HCT116 (cell line): Measurements from ENCODE around the gene FATE1. TPM values are rescaled to one million over a fixed set of nuclear protein-coding genes. Genes with fewer than 3 reads are reported as not detected.

Experiments used
- ATAC-seq: fragments of 200-7000 bp; cut with Tn5 transposase; 2 replicates; pipeline ENCODE4 v1.9.1; 2020; ENCODE audit warnings: mild to moderate bottlenecking, moderate library complexity
- BruUV-seq: library from RNA; stranded (reverse); fragments of 400-500 nt; replicated peaks from 2 replicates; lab custom pipeline; 2021; lab: Mats Ljungman, UMichigan
- CTCF ChIA-PET: fragments of 300-600 bp; sonication (Branson Sonifier 250); formaldehyde crosslinking; loops from one replicate; lab custom pipeline; 2021; ENCODE audit warnings: antibody characterized with exemption; lab: Charles Lee
- POLR2A ChIA-PET: fragments of 300-600, 350-600 bp; sonication (Branson Sonifier 250); formaldehyde crosslinking; loops from one replicate; lab custom pipeline; 2021; ENCODE audit warnings: antibody characterized with exemption; lab: Charles Lee
- RAD21 ChIA-PET, 2 experiments: fragments of 300-600 bp; sonication (Branson Sonifier 250); formaldehyde crosslinking; loops; one replicate each; lab custom pipeline; 2023; ENCODE audit warnings: low total read pairs in 2 of 2; ENCODE audit not compliant: uncharacterized antibody in 2 of 2, unreplicated experiment in 2 of 2, low non-redundant PET in 1 of 2; lab: Charles Lee
- DNase-seq: peaks from one replicate; pipeline ENCODE4 v3.0.0-alpha.2; 2010; ENCODE audit warnings: low read depth, low spot score
- H2AFZ ChIP-seq: fragments of 200-600 bp; shearing (Covaris generic), sonication (generic); 2 replicates; pipeline ENCODE4 v1.6.1; 2017; ENCODE audit warnings: low read depth, mixed run types, mixed read lengths, antibody characterized with exemption, low read length; ENCODE audit not compliant: poor library complexity, severe bottlenecking
- H3K27ac ChIP-seq: 2 replicates; pipeline ENCODE4 v1.5.1; 2012; ENCODE audit warnings: low read depth, low read length
- H3K27me3 ChIP-seq: fragments of 200-600 bp; sonication (generic); 2 replicates; pipeline ENCODE4 v1.6.1; 2016; ENCODE audit warnings: mixed run types, low read length, mixed read lengths; ENCODE audit not compliant: insufficient read depth
- H3K36me3 ChIP-seq, 2 experiments: fragments of 200-500 bp in 1 of 2; fragments of 200-600 bp in 1 of 2; sonication (Bioruptor generic) in 1 of 2; sonication (generic) in 1 of 2; 2 replicates each; pipeline versions ENCODE4 v1.5.1 to v1.6.1; 2014 to 2016; ENCODE audit warnings: low read length in 2 of 2, inconsistent platforms in 1 of 2, mixed read lengths in 1 of 2, mixed run types in 1 of 2; ENCODE audit not compliant: insufficient read depth in 2 of 2, control insufficient read depth in 1 of 2
- H3K4me1 ChIP-seq, 2 experiments: fragments of 200-600 bp in 1 of 2; sonication (generic) in 1 of 2; 2 replicates each; pipeline versions ENCODE4 v1.5.1 to v1.6.1; 2012 to 2017; ENCODE audit warnings: low read length in 2 of 2, inconsistent platforms in 1 of 2, mild to moderate bottlenecking in 1 of 2, mixed read lengths in 1 of 2, mixed run types in 1 of 2, moderate library complexity in 1 of 2; ENCODE audit not compliant: insufficient read depth in 2 of 2, control insufficient read depth in 1 of 2
- H3K4me2 ChIP-seq: fragments of 200-600 bp; sonication (generic); 2 replicates; pipeline ENCODE4 v1.6.1; 2017; ENCODE audit warnings: mixed run types, low read length, mixed read lengths
- H3K4me3 ChIP-seq, 2 experiments: fragments of 200-600 bp in 1 of 2; sonication (generic) in 1 of 2; replicated peaks in 1 of 2; 2 replicates each; pipeline ENCODE4 v1.5.1; 2011 to 2016; ENCODE audit warnings: low read length in 2 of 2, control low read depth in 1 of 2, low read depth in 1 of 2, mild to moderate bottlenecking in 1 of 2, mixed read lengths in 1 of 2, mixed run types in 1 of 2
- H3K79me2 ChIP-seq: fragments of 200-600 bp; sonication (generic); 2 replicates; pipeline ENCODE4 v1.6.1; 2017; ENCODE audit warnings: mild to moderate bottlenecking, mixed run types, low read length, moderate library complexity, mixed read lengths; ENCODE audit not compliant: insufficient read depth
- H3K9ac ChIP-seq: fragments of 200-600 bp; sonication (generic); 2 replicates; pipeline ENCODE4 v1.6.1; 2016; ENCODE audit warnings: low read length, mixed read lengths
- H3K9me2 ChIP-seq: fragments of 200-600 bp; sonication (generic), shearing (Covaris generic); 2 replicates; pipeline ENCODE4 v1.6.1; 2017; ENCODE audit warnings: mixed run types, mild to moderate bottlenecking, moderate library complexity; ENCODE audit not compliant: insufficient read depth
- H3K9me3 ChIP-seq, 2 experiments: fragments of 200-500 bp in 1 of 2; fragments of 200-600 bp in 1 of 2; sonication (Bioruptor generic) in 1 of 2; sonication (generic) in 1 of 2; 2 replicates each; pipeline ENCODE4 v1.6.1; 2014 to 2017; ENCODE audit warnings: low read length in 2 of 2, mixed read lengths in 2 of 2, inconsistent platforms in 1 of 2, low read depth in 1 of 2, mild to moderate bottlenecking in 1 of 2, mixed run types in 1 of 2, moderate library complexity in 1 of 2; ENCODE audit not compliant: control insufficient read depth in 1 of 2, insufficient read depth in 1 of 2
- H4K20me1 ChIP-seq: fragments of 200-600 bp; sonication (generic), shearing (Covaris generic); 2 replicates; pipeline ENCODE4 v1.6.1; 2017; ENCODE audit warnings: mixed run types, mild to moderate bottlenecking, moderate library complexity; ENCODE audit not compliant: insufficient read depth
- ELF1 ChIP-seq: IDR thresholded peaks from 2 replicates; pipeline ENCODE4 v1.6.1; 2012; ENCODE audit warnings: low read depth, borderline replicate concordance
- JUND ChIP-seq: IDR thresholded peaks from 2 replicates; pipeline ENCODE4 v1.6.1; 2012
- REST ChIP-seq: IDR thresholded peaks from 2 replicates; pipeline ENCODE4 v1.6.1; 2012; ENCODE audit warnings: low read depth
- SRF ChIP-seq: IDR thresholded peaks from 2 replicates; pipeline ENCODE4 v1.6.1; 2012; ENCODE audit warnings: low read depth
- TCF7L2 ChIP-seq: IDR thresholded peaks from 2 replicates; pipeline ENCODE4 v1.7.0; 2011; ENCODE audit warnings: borderline replicate concordance, inconsistent platforms; ENCODE audit not compliant: insufficient read depth, insufficient read length; ENCODE audit errors: extremely low read depth
- ZFX ChIP-seq: fragments of 450-650 bp; IDR thresholded peaks from 2 replicates; pipeline ENCODE4 v1.6.1; 2017
- intact Hi-C: fragments of 100-400 bp; cut with micrococcal nuclease; formaldehyde crosslinking; loops from 2 replicates; pipeline ENCODE4 v1.10.0; 2022
- total RNA-seq: library from RNA; stranded (reverse); gene quantifications from one replicate; pipeline ENCODE4 v1.2.1, GENCODE V29; 2021; ENCODE audit not compliant: unreplicated experiment

FATE1 gene
- total RNA-seq, 1 experiment from 2014 or later, result not detected

DNA sequence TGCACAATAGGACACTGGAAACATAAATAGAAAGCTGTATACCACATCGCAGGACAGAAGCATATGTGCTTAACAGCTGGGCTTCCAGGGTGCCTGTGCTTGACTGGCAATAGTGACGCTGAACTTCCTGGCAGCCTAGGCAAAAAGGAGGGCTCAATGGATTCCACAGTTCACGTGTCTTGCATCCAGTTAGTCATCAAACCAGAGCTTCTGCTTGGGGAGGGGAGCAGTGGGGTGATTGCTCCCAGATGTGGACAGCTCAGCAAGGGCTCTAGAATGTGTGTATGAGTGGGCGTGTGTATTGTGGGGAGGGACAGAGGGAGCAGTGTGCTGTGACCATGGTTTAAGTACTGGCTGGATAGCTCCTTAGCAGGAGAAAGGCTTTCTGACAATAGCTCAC is 18.3 kb upstream of the FATE1 start:
- H3K9ac ChIP-seq, result no peak overlapping the region
- H3K4me3 ChIP-seq, result no peak overlapping the region
- DNase-seq, result no peak
- ChIA-PET CTCF (no interaction called here), RAD21 (no interaction called here), POLR2A (no interaction called here)
- H3K9me2 ChIP-seq, result no peaks in the 10 kb centered on the region
- H3K36me3 ChIP-seq, result no peaks in the 10 kb centered on the region
- H2AFZ ChIP-seq, result no peak overlapping the region
- no peaks in the 10 kb centered on the region for H3K79me2 ChIP-seq
- intact Hi-C loops, result no loop called here
- no peaks in the 10 kb centered on the region for H3K4me1 ChIP-seq
- H4K20me1 ChIP-seq, result no peaks in the 10 kb centered on the region
- H3K27me3 ChIP-seq, result no peaks in the 10 kb centered on the region
- no peaks in the 10 kb centered on the region for H3K9me3 ChIP-seq
- BruUV-seq, result no TSS peak
- TF ChIP-seq REST (no peak), TCF7L2 (no peak), JUND (no peak)
- no peak for ATAC-seq
- no peak overlapping the region for H3K27ac ChIP-seq
- H3K4me2 ChIP-seq, result no peak overlapping the region

DNA sequence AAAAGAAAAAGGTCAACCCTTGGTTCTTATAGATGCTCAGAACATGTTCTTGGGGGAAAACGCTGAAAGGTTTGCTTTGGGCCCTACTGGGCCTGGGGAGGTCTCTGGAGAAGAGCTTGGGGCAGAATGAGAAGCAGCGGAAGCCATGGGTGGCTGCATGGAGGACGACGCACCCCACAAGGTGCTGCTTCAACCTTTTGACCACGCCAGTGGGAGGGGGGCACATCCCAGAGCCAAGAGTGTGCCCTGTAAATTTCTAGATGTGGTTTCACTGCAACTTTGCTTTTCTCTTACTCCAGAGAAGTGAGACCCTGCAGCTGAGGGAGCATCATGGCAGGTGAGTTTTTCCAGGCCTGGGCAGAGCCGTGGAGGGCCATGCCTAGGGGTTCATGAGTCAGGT is 17.4 kb upstream of the FATE1 start:
- no peaks in the 10 kb centered on the region for H3K79me2 ChIP-seq
- TF ChIP-seq SRF (no peak), ELF1 (no peak), JUND (no peak), ZFX (no peak)
- DNase-seq, result no peak
- H3K36me3 ChIP-seq, result no peaks in the 10 kb centered on the region
- no peak overlapping the region for H3K9ac ChIP-seq
- no peak overlapping the region for H2AFZ ChIP-seq
- ChIA-PET POLR2A (no interaction called here), RAD21 (no interaction called here), CTCF (no interaction called here)
- H3K4me1 ChIP-seq, result no peaks in the 10 kb centered on the region
- no peaks in the 10 kb centered on the region for H3K9me3 ChIP-seq
- H4K20me1 ChIP-seq, result no peaks in the 10 kb centered on the region
- no peak overlapping the region for H3K4me2 ChIP-seq
- no TSS peak for BruUV-seq
- H3K27ac ChIP-seq, result no peak overlapping the region
- no peak overlapping the region for H3K4me3 ChIP-seq
- no peaks in the 10 kb centered on the region for H3K9me2 ChIP-seq
- no peak for ATAC-seq
- no peaks in the 10 kb centered on the region for H3K27me3 ChIP-seq
- intact Hi-C loops, result no loop called here
